Activated CD4-positive, alpha-beta T cell treated with anti-CD3 and anti-CD28 coated beads, Interleukin-2, amount 50 U/mL, for 16 hours (primary cell): ENCODE measurements around the gene MADCAM1.
"Not testable (repeated sequence)": the region's sequence is repeated elsewhere in the genome, so short reads cannot be mapped to it uniquely, and the experiment has no call there.

Experiments
- DNase-seq: peaks from one replicate; pipeline ENCODE4 v3.0.0-alpha.2; 2020

MADCAM1 gene

DNA sequence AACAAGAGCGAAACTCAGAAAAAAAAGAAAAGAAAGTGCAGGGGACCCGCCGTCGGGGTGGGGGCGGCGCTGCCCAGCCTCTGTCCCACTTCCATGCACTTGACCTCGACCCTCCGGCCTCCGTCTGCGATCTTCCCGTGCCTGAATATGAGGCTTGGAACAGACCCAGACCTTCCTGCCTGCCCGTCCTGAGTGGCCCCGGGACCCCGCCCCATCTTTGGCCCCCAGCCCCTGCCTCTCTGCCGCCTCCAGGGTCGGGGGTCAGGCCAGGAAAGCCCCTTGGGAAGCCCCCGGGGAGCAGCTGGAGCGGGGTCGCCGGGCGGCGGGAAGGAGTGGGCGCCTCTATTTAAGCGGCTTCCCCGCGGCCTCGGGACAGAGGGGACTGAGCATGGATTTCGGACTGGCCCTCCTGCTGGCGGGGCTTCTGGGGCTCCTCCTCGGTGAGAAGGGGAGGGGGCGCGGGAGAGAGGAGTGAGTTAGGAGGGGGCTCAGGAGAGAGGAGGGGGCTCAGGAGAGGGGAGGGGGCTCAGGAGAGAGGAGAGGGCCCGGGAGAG lies at the start of gene MADCAM1:
TSS of gene MADCAM1 (plus strand) at position 375 of the 554 bp plus-strand sequence. CDS start at position 389, 14 bp downstream.
- DNase-seq: no peak

DNA sequence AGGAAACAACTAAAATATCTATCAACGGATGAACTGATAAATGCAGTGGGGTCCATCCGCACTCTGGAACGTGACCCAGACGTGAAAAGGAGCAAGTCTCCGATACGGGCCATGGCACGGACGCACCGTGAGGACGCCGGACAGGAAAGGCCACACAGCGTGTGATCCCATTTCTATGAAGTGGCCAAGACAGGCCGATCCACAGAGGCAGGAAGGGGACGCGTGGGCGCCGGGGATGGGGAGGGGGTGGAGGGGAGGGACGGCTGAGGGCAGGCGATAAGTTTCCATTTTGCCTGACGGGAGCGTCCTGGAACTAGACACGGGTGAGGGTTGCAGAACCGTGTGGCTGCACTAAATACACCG lies 49.2 kb upstream of the MADCAM1 start:
- DNase-seq: no peak

DNA sequence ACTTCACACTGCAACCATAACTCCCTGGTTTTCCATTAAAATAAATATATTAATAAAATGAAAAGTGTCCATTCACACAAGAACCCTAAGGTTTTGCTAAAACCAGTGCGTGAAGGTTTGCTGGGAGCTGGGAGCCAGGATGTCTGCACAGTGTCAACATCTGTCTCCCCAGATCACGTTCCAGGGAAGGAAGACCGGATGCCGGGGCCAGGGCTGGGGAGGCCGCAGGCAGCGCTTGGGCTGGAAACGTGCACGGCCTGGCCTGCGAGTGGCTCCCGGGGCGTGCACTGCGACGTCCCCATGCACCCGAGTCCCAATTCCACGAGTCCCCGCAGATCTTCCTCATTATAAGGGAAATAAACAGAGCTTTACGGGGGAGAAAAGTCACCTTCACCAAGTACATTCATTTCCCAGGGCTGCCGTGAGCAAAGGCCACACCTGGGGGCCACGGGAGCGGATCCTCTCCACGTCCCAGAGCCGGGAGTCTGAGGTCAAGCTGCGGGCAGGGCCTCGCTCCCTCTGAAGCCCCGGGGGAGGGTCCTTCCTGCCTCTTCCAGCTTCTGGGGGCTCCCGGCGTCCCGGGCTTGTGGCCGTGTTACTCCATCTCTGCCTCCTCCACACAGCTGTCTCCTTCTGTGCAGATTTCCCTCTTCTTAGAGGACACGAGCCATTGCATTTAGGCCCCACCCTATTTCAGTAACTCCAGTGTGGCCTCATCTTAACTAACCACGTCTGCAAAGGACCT lies 48.3 kb upstream of the MADCAM1 start:
- DNase-seq: no peak

DNA sequence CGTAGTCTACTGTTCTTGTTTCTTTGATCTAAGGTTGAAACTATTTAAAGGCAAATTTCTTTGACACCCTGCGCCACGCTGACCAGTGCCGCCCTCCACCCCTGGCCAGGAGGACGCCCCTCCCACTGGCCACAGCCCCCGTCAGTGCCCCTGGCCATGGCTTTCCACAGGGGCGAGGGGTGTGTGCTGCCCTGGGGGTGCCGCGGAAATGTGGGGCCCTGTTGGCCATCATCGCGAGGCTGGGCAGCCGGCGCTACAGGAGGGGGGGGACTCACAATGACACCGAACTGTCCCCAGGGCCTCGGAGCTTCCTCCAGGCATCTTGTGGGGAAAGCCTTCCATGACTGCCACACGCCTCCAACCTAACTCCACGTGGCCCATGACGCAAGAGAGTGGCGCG lies 46.4 kb upstream of the MADCAM1 start:
- DNase-seq: no peak

DNA sequence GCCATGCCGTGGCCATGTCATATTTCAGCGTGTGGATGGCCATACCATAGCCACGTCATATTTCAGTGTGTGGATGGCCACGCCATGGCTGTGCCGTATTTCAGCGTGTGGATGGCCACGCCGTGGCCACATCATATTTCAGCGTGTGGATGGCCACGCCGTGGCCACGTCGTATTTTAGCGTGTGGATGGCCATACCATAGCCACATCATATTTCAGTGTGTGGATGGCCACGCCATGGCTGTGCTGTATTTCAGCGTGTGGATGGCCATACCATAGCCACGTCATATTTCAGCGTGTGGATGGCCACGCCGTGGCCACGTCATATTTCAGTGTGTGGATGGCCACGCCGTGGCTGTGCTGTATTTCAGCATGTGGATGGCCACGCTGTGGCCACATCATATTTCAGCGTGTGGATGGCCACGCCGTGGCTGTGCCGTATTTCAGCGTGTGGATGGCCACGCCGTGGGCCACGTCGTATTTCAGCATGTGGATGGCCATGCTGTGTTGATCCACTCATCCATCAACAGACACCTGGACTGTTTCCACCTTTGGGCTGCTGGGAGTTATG lies 45.3 kb upstream of the MADCAM1 start:
- DNase-seq: not testable (repeated sequence)

- no peak for DNase-seq
Observed at GRCh38 chr19:452829-453228, 43.5 kb upstream of the MADCAM1 start.

- no peak for DNase-seq
Observed at GRCh38 chr19:453606-454005, 42.7 kb upstream of the MADCAM1 start.

DNA sequence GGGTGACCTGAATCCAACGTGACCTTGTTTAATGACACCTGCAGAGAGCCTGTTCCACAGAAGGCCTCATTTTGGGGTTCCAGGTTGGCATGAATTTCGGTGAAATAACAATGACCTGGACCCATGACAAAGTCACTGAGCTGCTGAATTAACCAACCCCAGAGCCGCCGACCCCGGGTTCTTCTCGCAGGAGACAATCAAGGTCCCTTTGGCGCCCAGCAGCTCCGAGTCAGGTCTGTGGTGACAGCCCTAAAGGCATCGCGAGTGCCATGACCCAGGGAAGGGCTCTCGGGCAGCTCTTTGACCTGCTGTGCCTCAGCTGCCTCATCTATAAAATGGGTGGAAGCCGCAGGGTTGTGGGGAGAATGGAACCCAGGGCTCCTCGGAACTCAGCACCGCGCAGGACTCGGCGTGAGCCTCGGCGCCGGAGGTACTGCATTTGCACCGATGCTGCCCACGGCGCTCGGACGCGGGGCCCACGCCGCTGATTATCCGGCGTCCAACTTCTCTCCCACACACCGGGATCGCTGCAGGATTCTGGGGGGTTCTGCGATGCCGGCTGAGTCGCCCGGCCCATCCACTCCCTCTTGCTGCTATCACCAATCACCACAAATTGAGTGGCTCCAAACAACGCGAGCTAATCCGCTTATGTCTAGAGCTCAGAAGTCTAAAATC lies 41.1 kb upstream of the MADCAM1 start:
- DNase-seq: no peak

- DNase-seq: no peak
Observed at GRCh38 chr19:455851-456546, 40.3 kb upstream of the MADCAM1 start.

DNA sequence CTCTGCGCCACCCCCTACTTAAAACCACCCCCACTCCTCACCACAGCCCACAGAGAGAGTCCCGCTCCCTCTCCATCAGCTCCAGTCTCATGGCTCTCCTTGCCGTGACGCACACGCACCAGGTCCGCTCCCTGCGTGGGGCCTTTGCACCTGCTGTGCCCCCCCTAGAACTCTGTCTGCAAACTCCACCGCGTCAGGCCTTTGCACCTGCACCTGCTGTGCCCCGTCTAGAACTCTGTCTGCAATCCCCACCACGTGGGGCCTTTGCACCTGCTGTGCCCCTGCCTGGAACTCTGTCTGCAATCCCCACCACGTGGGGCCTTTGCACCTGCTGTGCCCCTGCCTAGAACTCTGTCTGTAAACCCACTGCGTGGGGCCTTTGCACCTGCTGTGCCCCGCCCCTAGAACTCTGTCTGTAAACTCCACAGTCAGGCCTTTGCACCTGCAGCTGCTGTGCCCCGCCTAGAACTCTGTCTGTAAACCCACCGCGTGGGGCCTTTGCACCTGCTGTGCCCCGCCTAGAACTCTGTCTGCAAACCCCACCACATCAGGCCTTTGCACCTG lies 39.7 kb upstream of the MADCAM1 start:
- DNase-seq: no peak

DNA sequence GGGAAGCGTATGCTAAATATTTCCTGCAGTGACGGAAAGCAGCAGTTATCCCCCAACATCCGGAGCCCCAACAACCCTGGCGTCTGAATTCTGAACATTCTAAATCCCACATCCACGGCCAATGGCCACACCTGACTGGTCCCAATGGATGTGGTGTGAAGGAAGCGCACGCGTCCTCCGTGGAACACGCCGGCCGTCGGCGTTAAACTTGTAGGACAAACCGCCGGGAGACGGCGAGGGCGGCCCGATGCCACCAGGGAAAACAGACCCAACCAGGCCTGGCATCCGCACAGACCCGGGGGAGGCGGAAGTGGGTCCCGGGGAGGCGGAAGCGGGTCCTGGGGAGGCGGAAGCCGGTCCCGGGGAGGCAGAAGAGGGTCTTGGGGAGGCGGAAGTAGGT lies 38.6 kb upstream of the MADCAM1 start:
- DNase-seq: no peak

GRCh38 chr19:458091-459042 lies 37.9 kb upstream of the MADCAM1 start:
- DNase-seq: no peak

GRCh38 chr19:459724-460511 lies 36.4 kb upstream of the MADCAM1 start:
- DNase-seq: no peak

- no peak for DNase-seq
Observed at GRCh38 chr19:460877-461720, 35.2 kb upstream of the MADCAM1 start, which contains the start of gene SHC2. Gene SHC2 (minus strand): TSS chr19:461033. CDS start chr19:460996, 37 bp downstream.

GRCh38 chr19:461721-462551 lies 34.4 kb upstream of the MADCAM1 start:
- no peak for DNase-seq

DNA sequence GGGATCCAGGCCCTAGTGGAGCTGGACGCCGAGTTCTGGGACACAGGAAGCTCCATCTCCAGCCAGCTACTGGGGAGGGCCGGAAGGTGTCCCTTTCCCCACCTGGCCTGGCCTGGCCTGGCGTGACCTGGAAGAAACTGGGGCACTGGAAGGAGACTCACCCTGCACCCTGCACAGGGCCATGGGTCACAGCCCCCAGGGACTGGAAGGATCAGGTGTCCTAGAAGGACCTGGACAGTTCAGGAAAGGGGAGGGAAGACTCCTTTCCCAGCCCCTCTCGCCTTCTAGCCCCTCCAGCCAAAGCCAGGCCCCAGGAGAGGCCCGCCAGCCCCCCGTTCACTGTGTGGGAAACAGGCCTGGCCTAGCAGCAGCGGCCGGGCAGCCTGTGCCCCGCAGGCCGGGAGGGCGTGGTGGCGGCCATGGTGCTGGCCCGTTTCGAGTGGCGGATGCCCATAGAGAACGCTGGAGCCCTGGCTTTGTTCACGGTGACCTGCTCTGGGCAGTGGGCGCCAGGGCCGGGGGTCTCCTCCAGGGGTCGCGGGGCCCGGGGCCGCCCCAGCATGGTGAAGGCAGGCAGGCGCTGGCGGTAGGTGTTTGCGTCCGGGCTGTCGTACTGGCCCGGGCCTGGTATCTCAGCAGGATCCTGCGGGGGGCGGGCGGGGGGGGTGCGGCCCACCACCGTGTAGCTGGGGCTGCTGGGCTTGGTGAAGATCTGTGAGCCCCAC lies 32.6 kb upstream of the MADCAM1 start:
- no peak for DNase-seq

- DNase-seq: no peak
Observed at GRCh38 chr19:464208-464545, 32.1 kb upstream of the MADCAM1 start.
